ENCODE results near the gene VILL. TPM values are rescaled to one million over a fixed set of nuclear protein-coding genes. Genes with fewer than 3 reads are reported as not detected.

The VILL gene
- total RNA-seq, 1 experiment from 2014 or later = 2.9 TPM

- H3K4me1 ChIP-seq (ENCODE audit: insufficient read depth, low read length, poor library complexity, severe bottlenecking) = no peaks in the 10 kb centered on the region
- no peak overlapping the region for H3K27ac ChIP-seq (ENCODE audit: low read depth, low read length, poor library complexity, severe bottlenecking)
- no peaks in the 10 kb centered on the region for H3K9me3 ChIP-seq (ENCODE audit: low read depth, low read length, poor library complexity, severe bottlenecking)
- H3K4me3 ChIP-seq (ENCODE audit: low read depth, low read length, poor library complexity, severe bottlenecking) = no peak overlapping the region
- no peaks in the 10 kb centered on the region for H3K36me3 ChIP-seq (ENCODE audit: insufficient read depth, low read length, poor library complexity, severe bottlenecking)
- intact Hi-C loops (cut with micrococcal nuclease; ENCODE audit: unreplicated experiment) = no loop called here
- BruUV-seq (replicated peaks) = no TSS peak
- ChIA-PET CTCF (no interaction called here), POLR2A (ENCODE audit: low non-redundant PET) (interaction anchor here (0.6 to 0.7 kb wide), 2 partner anchors 35 to 243 kb away, joined by 3 to 10 read pairs; no protein-coding TSS in a partner anchor)
- DNase-seq (ENCODE audit: low spot score) = no peak
- TF ChIP-seq EZH2 (IDR thresholded peaks at IDR 0.05; ENCODE audit: borderline replicate concordance, low read depth, low read length, poor library complexity, severe bottlenecking) (no peak), CTCF (conservative IDR thresholded peaks at IDR 0.05; ENCODE audit: low read depth, low read length) (no peak)
- H3K27me3 ChIP-seq (replicated peaks; ENCODE audit: insufficient read depth, low read depth, low read length, poor library complexity) = no peaks in the 10 kb centered on the region
Measured at GRCh38 chr3:37980462-37981347, 9.9 kb upstream of the VILL start.

- Histone ChIP-seq H3K4me1 (ENCODE audit: insufficient read depth, low read length, poor library complexity, severe bottlenecking) (no peaks in the 10 kb centered on the region), H3K27ac (ENCODE audit: low read depth, low read length, poor library complexity, severe bottlenecking) (no peak overlapping the region), H3K9me3 (ENCODE audit: low read depth, low read length, poor library complexity, severe bottlenecking) (no peaks in the 10 kb centered on the region), H3K4me3 (ENCODE audit: low read depth, low read length, poor library complexity, severe bottlenecking) (no peak overlapping the region), H3K36me3 (ENCODE audit: insufficient read depth, low read length, poor library complexity, severe bottlenecking) (no peaks in the 10 kb centered on the region), H3K27me3 (replicated peaks; ENCODE audit: insufficient read depth, low read depth, low read length, poor library complexity) (no peaks in the 10 kb centered on the region)
- DNase-seq (ENCODE audit: low spot score) = no peak
- POLR2A ChIA-PET (ENCODE audit: low non-redundant PET) = interaction anchor here (0.7 kb wide), 1 partner anchor 36 kb away, joined by 10 read pairs; no protein-coding TSS in a partner anchor
- BruUV-seq (replicated peaks) = no TSS peak
- TF ChIP-seq EZH2 (IDR thresholded peaks at IDR 0.05; ENCODE audit: borderline replicate concordance, low read depth, low read length, poor library complexity, severe bottlenecking) (no peak), CTCF (conservative IDR thresholded peaks at IDR 0.05; ENCODE audit: low read depth, low read length) (no peak)
- CTCF ChIA-PET = no interaction called here
- intact Hi-C loops (cut with micrococcal nuclease; ENCODE audit: unreplicated experiment) = no loop called here
Measured at GRCh38 chr3:37981348-37981664, 9.3 kb upstream of the VILL start.

- no peaks in the 10 kb centered on the region for H3K36me3 ChIP-seq (ENCODE audit: insufficient read depth, low read length, poor library complexity, severe bottlenecking)
- intact Hi-C loops (cut with micrococcal nuclease; ENCODE audit: unreplicated experiment) = no loop called here
- H3K4me3 ChIP-seq (ENCODE audit: low read depth, low read length, poor library complexity, severe bottlenecking) = no peak overlapping the region
- H3K9me3 ChIP-seq (ENCODE audit: low read depth, low read length, poor library complexity, severe bottlenecking) = no peaks in the 10 kb centered on the region
- no peaks in the 10 kb centered on the region for H3K27me3 ChIP-seq (replicated peaks; ENCODE audit: insufficient read depth, low read depth, low read length, poor library complexity)
- BruUV-seq (replicated peaks) = no TSS peak
- ChIA-PET CTCF (interaction anchor here (0.6 kb wide), 1 partner anchor 15 kb away, joined by 3 read pairs; no protein-coding TSS in a partner anchor), POLR2A (ENCODE audit: low non-redundant PET) (interaction anchor here (0.6 kb wide), 1 partner anchor 130 kb away, joined by 3 read pairs; no protein-coding TSS in a partner anchor)
- H3K4me1 ChIP-seq (ENCODE audit: insufficient read depth, low read length, poor library complexity, severe bottlenecking) = no peaks in the 10 kb centered on the region
- DNase-seq (ENCODE audit: low spot score) = no peak
- TF ChIP-seq CTCF (conservative IDR thresholded peaks at IDR 0.05; ENCODE audit: low read depth, low read length) (no peak), EZH2 (IDR thresholded peaks at IDR 0.05; ENCODE audit: borderline replicate concordance, low read depth, low read length, poor library complexity, severe bottlenecking) (no peak)
- no peak overlapping the region for H3K27ac ChIP-seq (ENCODE audit: low read depth, low read length, poor library complexity, severe bottlenecking)
Measured at GRCh38 chr3:37982331-37982730, 8.3 kb upstream of the VILL start.
